ENCODE measurements around the gene SAE1. TPM values are rescaled to one million over a fixed set of nuclear protein-coding genes. Genes with fewer than 3 reads are reported as not detected.

SAE1 gene
- total RNA-seq, 4 donors from 2014 or later, result 37.9 to 66.9 (median 50.8) TPM

GRCh38 chr19:47109541-47110375 lies 20.9 kb upstream of the SAE1 start:
- Histone ChIP-seq H3K4me3 (peak overlapping the region; percentile 77 to 98 (median 81)), H3K27me3 (no peaks in the 10 kb centered on the region), H3K9me3 (no peaks in the 10 kb centered on the region), H3K27ac (peak overlapping the region; percentile 100), H3K4me1 (peaks cover 0 to 66% (median 47%) of the 10 kb centered on the region in 4 donors), H3K36me3 (no peaks in the 10 kb centered on the region)
- peak in 1 of 2 donors; percentile 41 for TF ChIP-seq POLR2A (IDR thresholded peaks at IDR 0.05)
- TF ChIP-seq CTCF (IDR thresholded peaks at IDR 0.05), result no peak
- TF ChIP-seq EP300 (IDR thresholded peaks at IDR 0.05), result peak; percentile 19 to 38
- no peak for DNase-seq (ENCODE audit: low spot score in 2 of 2)
- 2 to 3% methylated on average over 15 of the region's 15 CpGs for WGBS, 2 donors

DNA sequence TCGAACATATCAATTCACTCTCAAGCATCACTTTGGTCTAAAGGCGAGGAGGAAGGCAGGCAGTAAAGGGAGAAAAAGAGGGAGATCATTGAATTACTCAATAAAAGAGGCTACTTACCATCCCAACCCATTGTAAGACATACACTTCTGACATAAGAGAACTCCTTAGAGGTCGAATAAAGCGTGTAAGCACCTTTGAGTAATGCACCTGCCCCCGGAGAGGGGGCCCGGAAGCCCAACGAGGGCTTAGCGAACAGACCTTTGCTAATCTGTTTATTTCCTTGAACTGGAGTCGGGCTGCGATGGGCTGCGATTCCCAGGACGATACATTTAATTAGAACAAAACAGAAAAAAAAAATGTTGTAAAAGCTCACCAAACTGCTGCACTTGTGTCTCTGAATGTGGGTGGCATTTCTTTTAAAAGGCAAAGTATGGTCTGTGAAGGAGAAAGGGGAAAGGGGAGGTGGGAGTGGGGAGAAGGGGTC lies 20.1 kb upstream of the SAE1 start:
- H3K36me3 ChIP-seq, result no peaks in the 10 kb centered on the region
- H3K4me1 ChIP-seq, result peaks cover 0 to 58% (median 46%) of the 10 kb centered on the region in 4 donors
- no peak for DNase-seq (ENCODE audit: low spot score in 2 of 2)
- H3K4me3 ChIP-seq, result peak overlapping the region; percentile 77 to 98 (median 81)
- 4% methylated on average over 12 of the region's 12 CpGs for WGBS, 2 donors
- H3K9me3 ChIP-seq, result no peaks in the 10 kb centered on the region
- no peak for TF ChIP-seq CTCF (IDR thresholded peaks at IDR 0.05)
- no peak for TF ChIP-seq POLR2A (IDR thresholded peaks at IDR 0.05)
- no peak for TF ChIP-seq EP300 (IDR thresholded peaks at IDR 0.05)
- no peaks in the 10 kb centered on the region for H3K27me3 ChIP-seq
- H3K27ac ChIP-seq, result peak overlapping the region; percentile 100

GRCh38 chr19:47111006-47111621 lies 19.5 kb upstream of the SAE1 start:
- Histone ChIP-seq H3K4me1 (peaks cover 0 to 52% (median 41%) of the 10 kb centered on the region in 4 donors), H3K27me3 (no peaks in the 10 kb centered on the region), H3K27ac (peak overlapping the region; percentile 100), H3K4me3 (peak overlapping the region; percentile 77 to 98 (median 81)), H3K9me3 (no peaks in the 10 kb centered on the region), H3K36me3 (no peaks in the 10 kb centered on the region)
- no peak for TF ChIP-seq CTCF (IDR thresholded peaks at IDR 0.05)
- TF ChIP-seq POLR2A (IDR thresholded peaks at IDR 0.05), result no peak
- peak in 1 of 2 donors; percentile 37 for TF ChIP-seq EP300 (IDR thresholded peaks at IDR 0.05)
- DNase-seq (ENCODE audit: low spot score in 2 of 2), result no peak
- WGBS, 2 donors, result 0 to 1% methylated on average over 35 of the region's 35 CpGs

DNA sequence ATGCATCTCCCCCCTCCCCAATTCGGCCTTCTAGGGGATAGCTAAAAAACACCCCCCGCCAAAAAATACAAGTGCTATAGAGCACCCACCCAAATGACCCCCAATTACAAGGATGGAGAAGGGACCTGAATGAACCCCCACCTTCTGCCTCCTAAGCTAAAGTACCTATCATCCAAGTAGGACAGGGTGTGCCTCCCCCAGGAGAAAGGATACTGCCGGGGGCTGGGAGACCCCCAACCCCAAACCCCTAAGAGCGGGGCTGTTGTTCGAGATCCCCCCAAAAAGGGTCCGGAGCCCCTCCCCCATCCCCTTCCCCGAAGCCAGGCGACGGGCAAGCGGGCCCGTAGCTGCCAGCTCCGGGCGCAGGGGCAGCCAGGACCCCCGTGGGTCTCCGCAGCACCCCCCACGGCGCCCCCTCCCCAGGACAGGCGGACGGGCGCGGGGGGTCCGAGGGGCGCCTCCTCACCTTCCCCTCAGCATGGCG lies 18.9 kb upstream of the SAE1 start:
- DNase-seq (ENCODE audit: low spot score in 2 of 2), result no peak
- TF ChIP-seq EP300 (IDR thresholded peaks at IDR 0.05) (no peak), CTCF (IDR thresholded peaks at IDR 0.05) (no peak)
- no peaks in the 10 kb centered on the region for H3K36me3 ChIP-seq
- no peaks in the 10 kb centered on the region for H3K9me3 ChIP-seq
- WGBS, 2 donors, result 0% methylated on average over 6 to 11 of the region's 24 CpGs
- H3K4me1 ChIP-seq, result peaks cover 0 to 46% (median 35%) of the 10 kb centered on the region in 4 donors
- peak overlapping the region; percentile 77 to 98 (median 81) for H3K4me3 ChIP-seq
- H3K27me3 ChIP-seq, result no peaks in the 10 kb centered on the region
- peak overlapping the region; percentile 100 for H3K27ac ChIP-seq
